Keratinocyte (primary cell): ENCODE results near the gene NHLRC1. TPM values are rescaled to one million over a fixed set of nuclear protein-coding genes. Genes with fewer than 3 reads are reported as not detected.

ENCODE experiments used
- DNase-seq: peaks from one replicate; pipeline ENCODE4 v3.0.0-alpha.2; 2011; ENCODE audit warnings: low read depth, missing footprints, low spot score
- FAIRE-seq: peaks from 2 replicates; lab custom pipeline; 2011; peaks lifted over from hg19 to GRCh38; lab: Jason Lieb, UNC
- H2AFZ ChIP-seq: 2 replicates; pipeline ENCODE4 v1.6.0; 2012; ENCODE audit warnings: low read length, control low read depth, inconsistent platforms; ENCODE audit not compliant: control insufficient read depth
- H3K27ac ChIP-seq: 2 replicates; pipeline ENCODE4 v1.5.1; 2011; ENCODE audit warnings: low read length; ENCODE audit not compliant: control insufficient read depth, insufficient read depth
- H3K27me3 ChIP-seq: 3 replicates; pipeline ENCODE4 v1.6.0; 2011; ENCODE audit warnings: low read length; ENCODE audit not compliant: control insufficient read depth, insufficient read depth; ENCODE audit errors: extremely low read depth
- H3K36me3 ChIP-seq, 2 experiments: 2 replicates in 1 of 2; 3 replicates in 1 of 2; pipeline ENCODE4 v1.5.1; 2011; ENCODE audit warnings: low read length in 2 of 2, mild to moderate bottlenecking in 1 of 2; ENCODE audit not compliant: control insufficient read depth in 2 of 2, insufficient read depth in 2 of 2; ENCODE audit errors: extremely low read depth in 1 of 2
- H3K4me1 ChIP-seq: 3 replicates; pipeline ENCODE4 v1.5.1; 2011; ENCODE audit warnings: low read length; ENCODE audit not compliant: control insufficient read depth, insufficient read depth; ENCODE audit errors: extremely low read depth
- H3K4me2 ChIP-seq: 3 replicates; pipeline ENCODE4 v1.6.0; 2011; ENCODE audit warnings: low read depth, low read length; ENCODE audit not compliant: control insufficient read depth, insufficient read depth; ENCODE audit errors: extremely low read depth
- H3K4me3 ChIP-seq, 3 experiments: fragments of 200-600 bp in 1 of 3; sonication (generic) in 1 of 3; 2 replicates in 2 of 3; 3 replicates in 1 of 3; pipeline ENCODE4 v1.5.1; 2011 to 2016; ENCODE audit warnings: low read length in 3 of 3, mild to moderate bottlenecking in 3 of 3, control low read depth in 2 of 3, inconsistent platforms in 1 of 3, low read depth in 1 of 3, mixed read lengths in 1 of 3, mixed run types in 1 of 3, moderate library complexity in 1 of 3; ENCODE audit not compliant: control insufficient read depth in 2 of 3, insufficient read depth in 2 of 3; ENCODE audit errors: extremely low read depth in 1 of 3
- H3K79me2 ChIP-seq: 2 replicates; pipeline ENCODE4 v1.6.0; 2012; ENCODE audit warnings: low read length; ENCODE audit not compliant: control insufficient read depth, insufficient read depth
- H3K9ac ChIP-seq: 3 replicates; pipeline ENCODE4 v1.6.0; 2011; ENCODE audit warnings: low read length; ENCODE audit not compliant: control insufficient read depth, insufficient read depth; ENCODE audit errors: extremely low read depth
- H3K9me1 ChIP-seq: 3 replicates; pipeline ENCODE4 v1.6.0; 2011; ENCODE audit warnings: low read length; ENCODE audit not compliant: control insufficient read depth, insufficient read depth; ENCODE audit errors: extremely low read depth
- H3K9me3 ChIP-seq: 2 replicates; pipeline ENCODE4 v1.5.1; 2012; ENCODE audit warnings: low read depth, low read length; ENCODE audit not compliant: control insufficient read depth
- H4K20me1 ChIP-seq: 3 replicates; pipeline ENCODE4 v1.6.0; 2011; ENCODE audit warnings: low read length; ENCODE audit not compliant: control insufficient read depth, insufficient read depth; ENCODE audit errors: extremely low read depth
- EZH2 ChIP-seq: IDR thresholded peaks from one replicate; pipeline ENCODE4 v1.6.1; 2012; ENCODE audit warnings: inconsistent platforms, mild to moderate bottlenecking, low read length, moderate library complexity
- dilution Hi-C: fragments of 300-500 bp; cut with MboI; formaldehyde crosslinking; loops from one replicate; pipeline ENCODE4 v1.7.0; 2020; ENCODE audit warnings: low sequenced_read_pairs; ENCODE audit not compliant: extremely low pct_ligation_motif_present
- polyA plus RNA-seq, 5 experiments: library from polyadenylated mRNA; depleted of rRNA in 3 of 5; stranded (reverse) in 3 of 5; stranded (forward) in 1 of 5; unstranded in 1 of 5; fragments of >200 nt; gene quantifications; 1 replicate in 1 of 5; 2 replicates in 3 of 5; 3 replicates in 1 of 5; pipeline versions ENCODE4 v1.2.1 to v1.2.3, GENCODE V29; 2011 to 2012; ENCODE audit warnings: missing spikeins in 2 of 5, low read depth in 1 of 5, low replicate concordance in 1 of 5
- TF ChIP-seq, protein P1 (sequence below), 3 experiments: IDR thresholded peaks in 1 of 3; conservative IDR thresholded peaks in 1 of 3; optimal IDR thresholded peaks in 1 of 3; 2 replicates in 2 of 3; 3 replicates in 1 of 3; pipeline versions ENCODE3 to v1.5.1; 2011; ENCODE audit warnings: low read length in 3 of 3, mild to moderate bottlenecking in 3 of 3, moderate library complexity in 2 of 3, control low read depth in 1 of 3, inconsistent platforms in 1 of 3; ENCODE audit not compliant: insufficient read depth in 2 of 3; ENCODE audit errors: extremely low read depth in 1 of 3

NHLRC1 gene
- polyA plus RNA-seq, 1 donor (not counting 4 experiments of a cell fraction or from before 2014, with no cell fraction given), result 1.2 TPM

DNA sequence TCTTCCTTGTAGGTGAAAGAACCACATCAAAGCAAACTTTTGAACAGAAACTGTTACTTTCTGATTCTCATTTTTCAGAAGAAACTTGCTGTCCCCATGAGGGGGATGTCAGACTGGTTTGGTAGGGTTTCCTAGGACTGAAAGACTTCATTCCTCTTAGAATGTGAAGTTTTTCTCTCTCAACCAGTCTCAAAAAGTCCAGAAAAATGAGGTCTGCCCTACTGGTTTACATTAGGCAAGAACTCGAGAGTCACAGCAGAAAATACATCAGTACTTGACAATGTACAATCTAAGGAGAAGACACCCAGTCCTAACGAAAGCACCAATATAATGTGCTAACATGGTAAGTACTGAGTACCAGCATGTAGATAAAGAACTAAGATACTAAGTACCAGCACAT lies 12.7 kb upstream of the NHLRC1 start:
- Histone ChIP-seq H3K27me3 (no peaks in the 10 kb centered on the region), H3K79me2 (no peaks in the 10 kb centered on the region), H3K27ac (no peak overlapping the region), H3K9ac (no peak overlapping the region), H4K20me1 (no peaks in the 10 kb centered on the region), H3K4me1 (no peaks in the 10 kb centered on the region), H3K36me3 (peaks cover 13 to 19% of the 10 kb centered on the region in 2 experiments), H3K9me1 (no peaks in the 10 kb centered on the region), H3K4me3 (no peak overlapping the region), H3K9me3 (no peaks in the 10 kb centered on the region), H2AFZ (no peak overlapping the region), H3K4me2 (no peak overlapping the region)
- dilution Hi-C loops, result no loop called here
- FAIRE-seq (no peak), DNase-seq (no peak)
- TF ChIP-seq, protein P1, sequence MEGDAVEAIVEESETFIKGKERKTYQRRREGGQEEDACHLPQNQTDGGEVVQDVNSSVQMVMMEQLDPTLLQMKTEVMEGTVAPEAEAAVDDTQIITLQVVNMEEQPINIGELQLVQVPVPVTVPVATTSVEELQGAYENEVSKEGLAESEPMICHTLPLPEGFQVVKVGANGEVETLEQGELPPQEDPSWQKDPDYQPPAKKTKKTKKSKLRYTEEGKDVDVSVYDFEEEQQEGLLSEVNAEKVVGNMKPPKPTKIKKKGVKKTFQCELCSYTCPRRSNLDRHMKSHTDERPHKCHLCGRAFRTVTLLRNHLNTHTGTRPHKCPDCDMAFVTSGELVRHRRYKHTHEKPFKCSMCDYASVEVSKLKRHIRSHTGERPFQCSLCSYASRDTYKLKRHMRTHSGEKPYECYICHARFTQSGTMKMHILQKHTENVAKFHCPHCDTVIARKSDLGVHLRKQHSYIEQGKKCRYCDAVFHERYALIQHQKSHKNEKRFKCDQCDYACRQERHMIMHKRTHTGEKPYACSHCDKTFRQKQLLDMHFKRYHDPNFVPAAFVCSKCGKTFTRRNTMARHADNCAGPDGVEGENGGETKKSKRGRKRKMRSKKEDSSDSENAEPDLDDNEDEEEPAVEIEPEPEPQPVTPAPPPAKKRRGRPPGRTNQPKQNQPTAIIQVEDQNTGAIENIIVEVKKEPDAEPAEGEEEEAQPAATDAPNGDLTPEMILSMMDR (optimal IDR thresholded peaks at IDR 0.05 in 1 of 3, IDR thresholded peaks at IDR 0.05 in 1 of 3, conservative IDR thresholded peaks at IDR 0.05 in 1 of 3; ENCODE audit: extremely low read depth in 1 of 3, insufficient read depth in 2 of 3, low read length in 3 of 3), result no peak

DNA sequence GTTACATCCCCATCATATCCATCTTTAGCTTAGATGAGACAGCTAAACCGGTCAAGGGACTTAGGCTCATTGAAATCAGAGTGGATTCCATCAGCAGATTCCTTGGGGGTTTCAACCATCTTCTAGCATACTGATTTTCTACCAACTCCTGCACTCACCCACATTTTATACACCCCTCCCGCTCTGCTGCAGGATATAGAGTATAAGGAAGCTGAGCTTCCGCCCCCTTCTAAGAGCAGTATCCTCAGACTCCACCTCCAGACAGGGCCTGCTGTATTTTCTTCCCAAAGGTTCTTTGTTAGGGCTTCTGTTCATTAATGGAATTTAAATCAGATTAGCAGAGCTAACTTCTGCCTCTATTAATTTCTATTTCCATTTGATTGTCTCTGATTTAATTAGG lies 9.9 kb upstream of the NHLRC1 start:
- H3K9me1 ChIP-seq, result no peaks in the 10 kb centered on the region
- H3K9ac ChIP-seq, result no peak overlapping the region
- H3K27ac ChIP-seq, result no peak overlapping the region
- DNase-seq (no peak), FAIRE-seq (no peak)
- peaks cover 5 to 19% of the 10 kb centered on the region in 2 experiments for H3K36me3 ChIP-seq
- TF ChIP-seq EZH2, result no peak
- TF ChIP-seq, protein P1 (optimal IDR thresholded peaks at IDR 0.05 in 1 of 3, IDR thresholded peaks at IDR 0.05 in 1 of 3, conservative IDR thresholded peaks at IDR 0.05 in 1 of 3; ENCODE audit: extremely low read depth in 1 of 3, insufficient read depth in 2 of 3, low read length in 3 of 3), result no peak
- no peak overlapping the region for H3K4me2 ChIP-seq
- H3K79me2 ChIP-seq, result no peaks in the 10 kb centered on the region
- no peaks in the 10 kb centered on the region for H3K4me1 ChIP-seq
- H4K20me1 ChIP-seq, result no peaks in the 10 kb centered on the region
- H3K9me3 ChIP-seq, result no peaks in the 10 kb centered on the region
- no peaks in the 10 kb centered on the region for H3K27me3 ChIP-seq
- H3K4me3 ChIP-seq, result no peak overlapping the region
- dilution Hi-C loops, result no loop called here
- no peak overlapping the region for H2AFZ ChIP-seq
